ENCODE data around the gene KCTD13. TPM values are rescaled to one million over a fixed set of nuclear protein-coding genes. Genes with fewer than 3 reads are reported as not detected.

The KCTD13 gene
- total and polyA plus RNA-seq, 8 donors, result 7.7 to 20.5 (median 9.3) TPM

- Histone ChIP-seq H3K9me3 (no peaks in the 10 kb centered on the region), H3K4me3 (no peak overlapping the region), H3K36me3 (peaks cover 0 to 16% (median 0%) of the 10 kb centered on the region in 3 donors), H3K27me3 (no peaks in the 10 kb centered on the region), H3K27ac (no peak overlapping the region), H3K4me1 (peaks cover 0 to 10% (median 9%) of the 10 kb centered on the region in 3 donors)
- TF ChIP-seq, protein P1, sequence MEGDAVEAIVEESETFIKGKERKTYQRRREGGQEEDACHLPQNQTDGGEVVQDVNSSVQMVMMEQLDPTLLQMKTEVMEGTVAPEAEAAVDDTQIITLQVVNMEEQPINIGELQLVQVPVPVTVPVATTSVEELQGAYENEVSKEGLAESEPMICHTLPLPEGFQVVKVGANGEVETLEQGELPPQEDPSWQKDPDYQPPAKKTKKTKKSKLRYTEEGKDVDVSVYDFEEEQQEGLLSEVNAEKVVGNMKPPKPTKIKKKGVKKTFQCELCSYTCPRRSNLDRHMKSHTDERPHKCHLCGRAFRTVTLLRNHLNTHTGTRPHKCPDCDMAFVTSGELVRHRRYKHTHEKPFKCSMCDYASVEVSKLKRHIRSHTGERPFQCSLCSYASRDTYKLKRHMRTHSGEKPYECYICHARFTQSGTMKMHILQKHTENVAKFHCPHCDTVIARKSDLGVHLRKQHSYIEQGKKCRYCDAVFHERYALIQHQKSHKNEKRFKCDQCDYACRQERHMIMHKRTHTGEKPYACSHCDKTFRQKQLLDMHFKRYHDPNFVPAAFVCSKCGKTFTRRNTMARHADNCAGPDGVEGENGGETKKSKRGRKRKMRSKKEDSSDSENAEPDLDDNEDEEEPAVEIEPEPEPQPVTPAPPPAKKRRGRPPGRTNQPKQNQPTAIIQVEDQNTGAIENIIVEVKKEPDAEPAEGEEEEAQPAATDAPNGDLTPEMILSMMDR (IDR thresholded peaks at IDR 0.05), result no peak
- DNase-seq, result no peak
- intact Hi-C loops (cut with DNase I), result no loop called here
- 71 to 79% methylated on average over 6 of the region's 6 CpGs for WGBS, 2 donors
- no peak for FAIRE-seq
- no peak for ATAC-seq
These were observed 5.6 kb downstream of the KCTD13 start for GRCh38 chr16:29920288-29921033.

GRCh38 chr16:29916979-29917378, 9.0 kb downstream of the KCTD13 start:
- no peaks in the 10 kb centered on the region for H3K9me3 ChIP-seq
- no peak for DNase-seq
- H3K27ac ChIP-seq, result no peak overlapping the region
- H3K27me3 ChIP-seq, result no peaks in the 10 kb centered on the region
- no peak overlapping the region for H3K4me3 ChIP-seq
- intact Hi-C loops (cut with DNase I), result no loop called here
- no peak for ATAC-seq
- FAIRE-seq, result no peak
- TF ChIP-seq, protein P1 (IDR thresholded peaks at IDR 0.05), result no peak
- 95 to 96% methylated on average over 1 of the region's 1 CpG for WGBS, 2 donors
- no peaks in the 10 kb centered on the region for H3K4me1 ChIP-seq
- peaks cover 0 to 16% (median 0%) of the 10 kb centered on the region in 3 donors for H3K36me3 ChIP-seq

- no peaks in the 10 kb centered on the region for H3K4me1 ChIP-seq
- H3K9me3 ChIP-seq, result no peaks in the 10 kb centered on the region
- ATAC-seq (peak in 1 of 4 donors; percentile 58), FAIRE-seq (no peak), DNase-seq (no peak)
- no peak overlapping the region for H3K4me3 ChIP-seq
- H3K27ac ChIP-seq, result peak overlapping the region in 1 of 4 donors; percentile 33
- intact Hi-C loops (cut with DNase I), result no loop called here
- H3K27me3 ChIP-seq, result no peaks in the 10 kb centered on the region
- WGBS, 2 donors, result 72% methylated on average over 6 of the region's 6 CpGs
- TF ChIP-seq, protein P1 (IDR thresholded peaks at IDR 0.05), result no peak
- peaks cover 0 to 6% (median 0%) of the 10 kb centered on the region in 3 donors for H3K36me3 ChIP-seq
These were observed 10.3 kb downstream of the KCTD13 start for GRCh38 chr16:29915590-29916247.

- Histone ChIP-seq H3K27ac (no peak overlapping the region), H3K4me1 (no peaks in the 10 kb centered on the region), H3K27me3 (no peaks in the 10 kb centered on the region), H3K9me3 (no peaks in the 10 kb centered on the region), H3K36me3 (no peaks in the 10 kb centered on the region), H3K4me3 (no peak overlapping the region)
- WGBS, 2 donors, result 97 to 98% methylated on average over 8 of the region's 8 CpGs
- FAIRE-seq (no peak), DNase-seq (peak in 1 of 6 donors; percentile 19), ATAC-seq (no peak)
- intact Hi-C loops (cut with DNase I), result no loop called here
- TF ChIP-seq, protein P1 (IDR thresholded peaks at IDR 0.05), result no peak
These were observed 12.5 kb downstream of the KCTD13 start for GRCh38 chr16:29913514-29913913.

DNA sequence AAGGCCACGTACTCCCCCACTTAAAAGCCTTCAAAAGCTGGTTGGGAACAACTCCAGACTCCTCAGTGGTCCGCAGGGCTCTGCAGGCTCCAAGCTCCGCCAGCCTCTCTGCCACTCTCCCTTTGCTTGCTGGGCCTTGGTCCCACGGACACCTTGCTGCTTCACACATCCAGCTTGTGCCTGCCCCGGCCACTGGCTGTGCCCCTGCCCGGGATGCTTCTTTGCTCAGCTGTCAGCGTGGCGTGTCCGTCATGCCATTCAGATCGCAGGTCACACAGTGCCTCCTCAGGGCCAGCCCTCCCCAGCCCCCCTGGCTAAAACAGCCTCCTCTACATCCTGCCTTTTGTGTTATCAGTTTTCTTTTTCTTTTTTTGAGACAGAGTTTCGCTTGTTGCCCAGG, 13.9 kb downstream of the KCTD13 start:
- DNase-seq, result peak in 1 of 6 donors; percentile 31
- H3K27me3 ChIP-seq, result no peaks in the 10 kb centered on the region
- FAIRE-seq, result no peak

More for the DNA sequence above, 13.9 kb downstream of the KCTD13 start:
- ATAC-seq, result no peak
- Histone ChIP-seq H3K4me1 (no peaks in the 10 kb centered on the region), H3K27ac (no peak overlapping the region), H3K4me3 (no peak overlapping the region), H3K36me3 (no peaks in the 10 kb centered on the region), H3K9me3 (no peaks in the 10 kb centered on the region)
- intact Hi-C loops (cut with DNase I), result no loop called here
- WGBS, 2 donors, result 73% methylated on average over 11 of the region's 11 CpGs
- TF ChIP-seq, protein P1 (IDR thresholded peaks at IDR 0.05), result no peak
